Stimulated activated CD4-positive, alpha-beta T cell treated with anti-CD3 and anti-CD28 coated beads, Interleukin-12 subunit alpha, Interleukin-12 subunit beta, amount 100 ng/mL, for 4 hours (primary cell): ENCODE results near the gene KRTAP1-3.
"Not testable (repeated sequence)": the region's sequence is repeated elsewhere in the genome, so short reads cannot be mapped to it uniquely, and the experiment has no call there.

Source experiments
- DNase-seq: peaks from one replicate; pipeline ENCODE4 v3.0.0-alpha.2; 2020

KRTAP1-3 gene, protein sequence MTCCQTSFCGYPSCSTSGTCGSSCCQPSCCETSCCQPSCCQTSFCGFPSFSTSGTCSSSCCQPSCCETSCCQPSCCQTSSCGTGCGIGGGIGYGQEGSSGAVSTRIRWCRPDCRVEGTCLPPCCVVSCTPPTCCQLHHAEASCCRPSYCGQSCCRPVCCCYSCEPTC

DNA sequence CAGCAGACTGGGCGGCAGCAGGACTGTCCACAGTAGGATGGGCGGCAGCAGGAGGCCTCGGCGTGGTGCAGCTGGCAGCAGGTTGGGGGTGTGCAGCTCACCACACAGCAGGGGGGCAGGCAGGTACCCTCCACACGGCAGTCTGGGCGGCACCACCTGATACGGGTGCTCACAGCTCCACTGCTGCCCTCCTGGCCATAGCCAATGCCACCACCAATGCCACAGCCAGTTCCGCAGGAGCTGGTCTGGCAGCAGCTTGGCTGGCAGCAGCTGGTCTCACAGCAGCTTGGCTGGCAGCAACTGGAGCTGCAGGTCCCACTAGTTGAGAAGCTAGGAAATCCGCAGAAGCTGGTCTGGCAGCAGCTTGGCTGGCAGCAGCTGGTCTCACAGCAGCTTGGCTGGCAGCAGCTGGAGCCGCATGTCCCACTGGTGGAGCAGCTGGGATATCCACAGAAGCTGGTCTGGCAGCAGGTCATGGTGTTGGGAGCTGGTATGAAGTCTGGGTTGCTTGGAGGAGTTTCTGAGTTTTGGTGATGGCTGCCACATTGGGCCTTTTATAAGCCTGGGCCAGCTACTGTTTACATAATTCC is at the start of gene KRTAP1-3:
Gene KRTAP1-3 (minus strand): TSS at position 529 of the 590 bp plus-strand sequence. CDS start 53 bp downstream, at position 476.
- not testable (repeated sequence) for DNase-seq

DNA sequence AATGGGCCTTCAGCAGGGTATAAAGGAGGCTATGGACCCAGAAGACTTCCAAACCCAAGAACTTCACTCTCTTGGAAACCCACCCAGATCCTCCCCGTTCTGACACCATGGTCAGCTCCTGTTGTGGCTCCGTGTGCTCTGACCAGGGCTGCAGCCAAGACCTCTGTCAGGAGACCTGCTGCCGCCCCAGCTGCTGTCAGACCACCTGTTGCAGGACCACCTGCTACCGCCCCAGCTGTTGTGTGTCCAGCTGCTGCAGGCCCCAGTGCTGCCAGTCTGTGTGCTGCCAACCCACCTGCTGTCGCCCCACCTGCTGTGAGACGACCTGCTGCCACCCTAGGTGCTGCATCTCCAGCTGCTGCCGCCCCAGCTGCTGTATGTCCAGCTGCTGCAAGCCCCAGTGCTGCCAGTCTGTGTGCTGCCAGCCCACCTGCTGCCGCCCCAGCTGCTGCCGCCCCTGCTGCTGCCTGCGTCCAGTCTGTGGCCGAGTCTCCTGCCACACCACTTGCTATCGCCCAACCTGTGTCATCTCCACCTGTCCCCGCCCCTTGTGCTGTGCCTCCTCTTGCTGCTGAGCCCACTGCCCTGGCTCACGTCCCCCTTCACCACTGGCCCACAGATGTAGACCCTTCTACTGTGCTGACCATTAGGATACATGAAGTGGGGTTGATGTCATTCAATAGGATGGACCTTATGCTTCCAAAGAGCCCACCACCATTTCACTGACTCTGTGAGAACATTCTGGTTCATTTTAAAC is 49.6 kb upstream of the KRTAP1-3 start, which contains the start of gene KRTAP4-7:
Gene KRTAP4-7 (plus strand): TSS at position 51 of the 757 bp plus-strand sequence. CDS start 57 bp downstream, at position 108.
- DNase-seq: not testable (repeated sequence)

DNA sequence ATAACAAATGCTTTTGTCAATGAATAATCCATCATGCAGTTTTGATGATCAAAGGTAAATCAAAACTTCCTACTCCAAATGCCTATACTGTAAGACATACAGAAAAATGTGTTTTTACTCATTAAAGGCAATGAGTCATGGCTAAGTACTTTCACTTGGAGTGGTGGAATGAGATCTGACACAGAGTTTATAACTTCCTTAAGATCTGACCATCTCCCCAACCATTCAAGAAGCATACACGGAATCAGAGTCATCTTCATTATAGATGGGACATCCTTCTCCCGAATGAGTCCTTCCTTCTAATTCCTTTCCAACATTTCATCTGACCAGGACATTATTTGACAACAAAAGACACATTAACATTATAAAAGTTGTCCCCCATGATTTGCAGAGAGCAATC is 48.8 kb upstream of the KRTAP1-3 start:
- not testable (repeated sequence) for DNase-seq

DNA sequence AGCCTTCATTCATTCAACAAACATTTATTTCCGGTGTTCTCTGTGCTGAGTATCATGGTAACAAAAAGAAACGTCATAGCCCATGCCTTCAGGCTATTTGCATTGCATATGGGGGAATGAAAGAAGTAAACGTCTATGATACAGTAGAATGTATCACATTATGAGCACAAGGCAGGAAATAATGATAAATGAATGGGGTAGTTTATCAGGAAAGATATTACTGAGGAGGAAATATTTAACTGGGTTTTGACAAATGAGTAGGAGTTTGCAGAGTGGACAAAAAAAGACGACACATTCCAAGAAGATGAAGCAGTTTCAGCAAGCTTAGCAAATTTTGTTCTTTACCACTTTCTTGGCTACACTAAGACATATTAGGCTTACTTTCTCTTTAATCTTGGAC is 48.0 kb upstream of the KRTAP1-3 start:
- no peak for DNase-seq

DNA sequence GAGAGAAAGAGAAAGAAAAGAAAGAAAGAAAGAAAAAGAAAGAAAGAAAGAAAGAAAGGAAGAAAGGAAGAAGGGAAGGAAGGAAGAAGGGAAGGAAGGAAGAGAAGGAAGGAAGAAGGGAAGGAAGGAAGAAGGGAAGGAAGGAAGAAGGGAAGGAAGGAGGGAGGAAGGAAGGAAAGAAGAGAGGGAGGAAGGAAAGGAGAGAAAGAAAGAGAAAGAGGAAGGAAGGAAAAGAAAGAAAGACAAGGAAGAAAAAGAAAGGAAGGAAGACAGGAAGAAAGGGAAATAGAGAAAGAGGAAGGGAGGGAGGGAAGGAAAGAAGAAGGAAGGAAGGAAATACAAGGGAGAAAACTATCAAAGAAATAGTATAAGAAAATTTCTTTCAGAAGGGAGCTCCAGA is 42.1 kb upstream of the KRTAP1-3 start:
- DNase-seq: no peak

DNA sequence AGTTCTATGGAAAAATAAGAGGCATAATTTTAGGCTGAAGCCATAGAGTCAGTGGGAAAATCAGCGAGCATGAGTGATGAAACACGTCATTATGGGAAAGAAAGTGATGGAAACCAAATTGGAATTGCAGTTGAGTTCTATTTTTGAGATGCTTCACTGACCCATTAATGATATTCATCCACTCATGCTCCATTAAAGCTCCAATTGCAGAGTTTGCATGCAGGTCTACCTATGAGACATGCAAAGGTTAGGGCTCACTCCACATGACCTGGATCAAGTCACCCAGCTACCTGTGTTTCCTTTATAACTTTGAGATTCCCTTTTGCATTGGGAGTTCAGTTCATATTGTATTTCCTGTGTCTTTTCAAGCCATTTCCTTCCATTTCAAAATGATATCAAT is 39.0 kb upstream of the KRTAP1-3 start:
- no peak for DNase-seq

DNA sequence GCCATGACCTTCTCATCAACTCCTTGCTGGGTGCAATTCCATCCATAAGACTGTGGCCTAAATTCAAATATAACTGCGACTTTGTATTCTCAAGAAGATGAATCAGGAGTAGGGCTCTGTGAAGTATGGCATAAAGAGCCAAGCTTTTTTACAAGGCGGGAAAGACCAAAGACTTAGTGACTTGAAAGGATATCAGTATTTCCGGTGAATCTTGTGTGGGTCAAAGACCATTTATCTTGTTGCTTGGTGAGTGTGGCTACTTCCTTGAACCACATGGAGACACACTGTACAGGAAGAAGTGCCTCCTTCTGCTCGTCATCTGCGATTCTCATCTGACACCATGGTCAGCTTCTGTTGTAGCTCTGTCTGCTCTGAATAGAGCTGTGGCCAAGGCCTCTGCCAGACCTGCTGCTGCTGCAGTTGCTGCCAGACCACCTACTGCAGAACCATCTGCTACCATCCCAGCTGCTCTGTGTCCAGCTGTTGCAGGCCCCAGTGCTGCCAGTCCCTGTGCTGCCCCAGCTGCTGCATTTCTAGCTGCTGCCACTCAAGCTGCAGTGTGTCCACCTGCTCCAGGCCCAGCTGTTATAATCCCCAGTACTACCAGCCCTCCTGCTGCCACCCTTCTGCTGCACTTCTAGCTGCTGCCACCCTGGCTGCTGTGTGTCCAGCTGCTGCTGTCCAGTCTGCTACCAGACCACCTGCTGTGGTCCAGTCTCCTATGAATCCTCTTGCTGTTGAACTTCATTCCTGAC is 37.1 kb upstream of the KRTAP1-3 start:
- DNase-seq: no peak

DNA sequence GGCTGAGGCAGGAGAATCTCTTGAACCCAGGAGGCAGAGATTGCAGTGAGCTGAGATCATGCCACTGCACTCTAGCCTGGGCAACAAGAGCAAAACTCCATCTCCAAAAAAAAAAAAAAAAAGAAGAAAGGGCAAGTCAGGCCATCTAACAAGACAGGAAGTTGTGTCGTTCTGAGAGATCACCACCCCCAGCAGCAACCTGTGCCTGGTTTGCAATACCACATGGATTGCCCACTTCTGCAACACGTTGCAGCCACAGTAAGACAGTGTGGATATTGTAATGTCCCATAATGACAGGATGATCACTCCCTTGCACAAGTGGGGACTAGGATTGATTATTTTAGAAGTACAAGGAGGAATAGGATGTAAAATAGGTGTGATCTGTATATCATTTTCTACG is 34.4 kb upstream of the KRTAP1-3 start:
- no peak for DNase-seq

DNA sequence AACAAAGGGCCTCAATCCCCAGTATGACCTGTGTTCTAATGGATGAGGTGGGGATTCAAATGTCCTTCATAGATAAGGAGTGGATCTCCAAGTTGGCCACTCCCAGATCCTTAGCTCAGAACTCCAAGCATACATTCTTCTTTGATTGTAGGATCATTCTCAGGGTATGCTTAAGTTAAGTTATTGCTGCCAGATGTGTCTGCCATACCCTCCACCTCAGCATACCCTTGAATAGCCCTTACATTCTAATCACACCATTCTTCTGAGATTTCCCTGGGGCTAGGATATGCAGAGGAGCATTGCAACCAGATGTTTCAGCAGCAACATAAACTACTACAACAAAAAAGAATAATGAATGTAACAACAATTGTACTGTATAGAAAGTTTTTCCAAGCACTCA is 32.6 kb upstream of the KRTAP1-3 start:
- no peak for DNase-seq

DNA sequence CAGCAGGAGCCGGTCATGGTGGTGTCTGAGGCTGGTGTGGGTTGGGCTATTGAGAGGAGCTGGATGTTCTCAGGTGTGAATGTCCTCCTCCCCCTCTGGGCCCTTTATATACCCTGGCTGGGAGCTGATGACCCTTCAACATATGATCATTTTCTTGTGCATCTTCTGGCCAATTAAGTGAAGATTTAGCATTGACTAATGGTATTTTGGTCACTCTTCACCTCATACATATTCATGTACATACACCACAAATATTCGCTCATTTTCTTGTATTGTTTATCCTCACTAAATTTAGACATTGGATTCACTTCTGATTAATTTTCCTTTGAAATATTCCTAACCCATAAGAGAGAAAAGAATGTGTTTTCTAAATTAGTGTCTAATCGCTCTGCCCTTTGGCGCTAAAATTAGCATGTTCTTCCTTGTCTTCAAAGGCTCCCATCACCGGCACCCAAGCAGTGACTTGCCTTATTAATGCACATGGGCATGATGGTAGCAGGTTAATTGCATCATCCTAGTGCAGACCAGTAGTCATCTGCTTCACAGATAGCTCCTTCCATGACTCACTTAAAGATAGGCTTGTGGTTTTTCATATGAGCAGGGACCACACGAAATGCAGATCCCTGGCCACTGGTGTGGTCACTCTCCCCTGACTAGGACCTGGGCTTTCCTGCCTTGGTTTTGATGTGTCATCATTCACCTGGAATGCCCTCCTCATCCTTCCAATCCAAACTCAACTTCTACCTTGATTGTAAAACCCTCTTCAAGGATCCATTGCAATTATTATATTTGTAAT is 31.4 kb upstream of the KRTAP1-3 start, which contains the start of gene KRTAP2-4:
Gene KRTAP2-4 (minus strand): TSS at position 51 of the 796 bp plus-strand sequence. CDS start 34 bp downstream, at position 17.
- DNase-seq: no peak

DNA sequence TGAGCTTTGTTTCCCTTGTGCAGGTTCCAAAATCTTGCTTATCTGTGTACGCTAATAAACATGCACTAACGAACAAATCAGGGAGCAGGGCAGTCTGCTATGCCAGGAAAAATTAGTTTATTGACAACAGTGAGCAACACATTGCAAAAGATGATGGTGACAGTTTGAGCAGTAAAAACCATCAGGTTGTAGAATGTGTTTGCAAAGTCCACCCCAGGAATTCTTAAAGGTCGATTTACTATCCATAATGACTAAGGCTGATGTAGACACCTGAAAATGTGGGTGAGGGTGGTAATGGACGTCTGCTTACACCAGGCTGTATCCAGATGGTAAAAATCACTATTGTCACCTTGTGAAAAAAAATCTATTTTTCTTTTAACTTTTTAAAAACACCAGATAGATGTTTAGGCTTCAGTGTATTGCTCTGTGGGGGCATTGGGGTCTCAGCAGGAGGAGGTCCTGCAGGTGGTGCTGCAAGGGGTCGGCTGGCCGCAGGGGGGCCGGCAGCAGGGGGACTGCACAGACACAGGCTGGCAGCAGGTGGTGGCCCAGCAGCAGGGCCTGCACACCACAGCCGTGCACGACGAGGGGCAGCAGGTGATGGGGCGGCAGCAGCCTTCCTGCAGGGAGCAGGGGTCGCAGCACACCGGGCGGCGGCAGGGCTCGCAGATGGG is 30.5 kb upstream of the KRTAP1-3 start:
- not testable (repeated sequence) for DNase-seq

DNA sequence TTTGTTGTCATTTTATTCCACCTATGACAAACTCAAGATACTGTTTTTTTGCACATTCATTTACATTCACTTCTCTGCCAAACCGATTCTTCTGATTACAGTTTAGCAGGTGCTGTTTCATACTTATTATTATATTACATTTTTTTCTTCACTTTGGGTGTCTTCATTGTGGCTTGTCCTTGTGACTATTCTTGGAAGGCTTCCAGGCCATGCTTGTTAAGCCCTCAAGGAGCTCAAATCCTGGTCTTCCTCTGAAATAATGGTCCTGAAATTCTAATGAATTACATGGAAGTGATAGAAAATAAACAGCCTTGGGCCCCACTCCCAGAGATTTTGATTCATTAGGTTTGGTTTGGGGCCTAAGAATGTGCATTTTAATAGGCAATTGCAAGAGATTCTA is 29.6 kb upstream of the KRTAP1-3 start:
- no peak for DNase-seq

DNA sequence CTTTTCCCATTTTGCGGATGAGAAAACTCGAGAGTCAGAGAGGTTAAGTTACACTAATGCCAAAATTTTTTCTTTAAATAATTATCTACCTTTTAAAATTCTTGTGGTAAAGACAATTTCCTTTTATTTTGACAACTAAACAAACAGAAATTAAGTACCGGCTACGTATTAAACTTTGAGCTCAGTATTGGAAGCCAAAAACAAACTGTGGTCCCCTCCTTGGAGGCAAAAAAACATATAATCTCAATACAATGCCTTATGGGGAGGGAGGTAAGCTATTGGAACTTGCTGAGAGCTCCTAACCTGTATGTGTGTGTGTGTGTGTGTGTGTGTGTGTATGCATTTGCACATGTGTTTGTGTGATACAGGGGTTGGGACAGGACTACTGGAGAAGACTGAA is 28.8 kb upstream of the KRTAP1-3 start:
- DNase-seq: no peak

DNA sequence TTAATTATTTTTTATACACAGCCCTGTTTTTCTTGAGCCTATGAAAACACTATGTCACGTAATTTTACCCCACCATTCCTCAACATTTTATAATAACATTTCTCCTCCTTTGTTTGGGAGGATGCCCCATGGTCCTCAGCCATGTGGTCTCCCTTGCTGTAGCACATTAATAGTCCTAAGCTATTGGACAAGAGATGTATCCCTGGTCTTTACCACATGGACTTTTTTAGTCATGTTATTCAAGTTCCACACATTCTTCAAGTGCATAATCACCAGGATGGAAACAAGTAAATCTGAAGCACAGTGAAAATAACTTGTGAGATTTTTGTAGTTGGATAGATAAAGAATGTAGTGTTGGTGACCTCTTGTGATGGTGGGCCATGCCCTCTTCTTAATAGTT is 27.3 kb upstream of the KRTAP1-3 start:
- no peak for DNase-seq

DNA sequence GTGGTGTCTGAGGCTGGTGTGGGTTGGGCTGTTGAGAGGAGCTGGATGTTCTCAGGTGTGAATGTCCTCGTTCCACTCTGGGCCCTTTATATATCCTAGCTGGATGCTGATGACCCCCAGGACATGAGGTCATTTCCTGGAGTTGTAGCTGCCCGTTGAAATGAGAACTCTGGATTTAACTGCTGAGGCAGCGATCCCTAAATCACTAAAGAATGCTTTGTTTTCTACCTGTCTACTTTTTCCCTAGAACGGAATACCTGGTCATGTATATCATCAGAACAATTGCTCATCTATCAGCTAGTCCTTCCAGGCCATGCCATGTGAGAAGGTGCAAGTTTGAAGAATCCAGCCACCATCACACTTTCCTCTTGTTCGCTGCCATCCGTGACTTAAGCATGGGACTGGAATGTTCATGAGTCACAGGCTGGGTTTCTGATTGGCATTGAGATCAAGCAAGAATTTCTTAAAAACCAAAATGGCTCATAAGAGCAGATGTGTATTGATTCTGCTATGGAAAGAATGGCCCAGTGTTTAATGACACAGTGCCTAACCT is 25.5 kb upstream of the KRTAP1-3 start, which contains the start of gene KRTAP2-3:
Gene KRTAP2-3 (minus strand): TSS at position 63 of the 553 bp plus-strand sequence. CDS start 64 bp downstream, outside the sequence.
- no peak for DNase-seq

DNA sequence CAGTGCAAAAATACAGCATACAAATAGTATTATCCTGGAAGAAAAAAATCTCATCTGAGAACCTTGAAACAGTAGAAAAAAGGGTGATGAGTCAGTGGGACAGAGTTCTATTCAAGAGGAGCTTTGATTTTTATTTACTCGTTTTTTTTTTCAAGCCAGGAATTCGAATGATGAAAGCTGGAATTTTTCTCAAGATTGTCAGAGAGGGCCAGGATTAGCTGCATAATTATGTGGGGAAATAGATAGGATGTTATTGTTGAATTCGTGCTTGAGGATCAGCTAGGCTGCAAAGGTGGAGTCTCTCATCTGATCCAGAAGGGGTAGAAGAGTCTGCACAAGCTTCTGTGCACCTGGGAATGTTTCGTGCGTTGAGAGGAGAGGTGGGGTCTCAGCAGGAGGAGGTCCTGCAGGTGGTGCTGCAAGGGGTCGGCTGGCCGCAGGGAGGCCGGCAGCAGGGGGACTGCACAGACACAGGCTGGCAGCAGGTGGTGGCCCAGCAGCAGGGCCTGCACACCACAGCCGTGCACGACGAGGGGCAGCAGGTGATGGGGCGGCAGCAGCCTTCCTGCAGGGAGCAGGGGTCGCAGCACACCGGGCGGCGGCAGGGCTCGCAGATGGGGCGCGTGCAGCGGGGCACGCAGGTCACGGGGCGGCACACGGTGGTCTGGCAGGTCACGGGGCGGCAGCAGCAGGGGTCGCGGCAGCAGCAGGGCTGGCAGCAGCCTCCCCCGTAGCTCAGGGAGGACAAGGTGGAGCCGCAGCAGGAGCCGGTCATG is 24.8 kb upstream of the KRTAP1-3 start:
- DNase-seq: not testable (repeated sequence)

DNA sequence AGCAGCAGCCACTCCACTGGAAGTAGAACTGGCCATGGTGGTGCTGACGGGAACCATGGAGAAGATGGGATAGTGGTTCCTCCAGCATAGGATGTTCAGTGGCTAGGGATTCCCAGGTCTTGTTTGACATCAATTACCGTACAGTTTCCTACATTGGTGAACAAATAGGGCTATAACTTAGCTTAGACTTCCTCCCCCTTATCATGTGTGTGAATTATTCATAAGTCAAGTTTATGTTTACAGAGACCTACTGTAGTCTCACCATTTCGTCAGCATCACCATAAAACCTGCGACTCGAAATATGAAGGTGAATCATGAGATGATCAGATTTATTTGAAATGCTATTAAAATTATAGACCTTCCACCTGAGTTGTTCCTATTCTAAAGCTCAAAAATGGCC is 24.1 kb upstream of the KRTAP1-3 start:
- no peak for DNase-seq

DNA sequence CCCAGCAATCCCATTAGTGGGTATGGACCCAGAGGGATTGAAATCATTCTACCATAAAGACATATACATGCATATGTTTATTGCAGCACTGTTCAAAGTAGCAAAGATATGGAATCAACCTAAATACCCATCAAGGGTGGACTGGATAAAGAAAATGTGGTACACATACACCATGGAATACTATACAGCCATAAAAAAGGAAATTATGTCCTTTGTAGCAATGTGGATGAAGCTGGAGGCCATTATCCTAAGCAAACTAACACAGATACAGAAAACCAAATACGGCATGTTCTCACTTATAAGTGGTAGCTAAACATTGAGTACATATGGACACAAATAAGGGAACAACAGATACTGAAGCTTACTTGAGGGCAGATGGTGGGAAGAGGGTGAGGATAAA is 22.9 kb upstream of the KRTAP1-3 start:
- no peak for DNase-seq

DNA sequence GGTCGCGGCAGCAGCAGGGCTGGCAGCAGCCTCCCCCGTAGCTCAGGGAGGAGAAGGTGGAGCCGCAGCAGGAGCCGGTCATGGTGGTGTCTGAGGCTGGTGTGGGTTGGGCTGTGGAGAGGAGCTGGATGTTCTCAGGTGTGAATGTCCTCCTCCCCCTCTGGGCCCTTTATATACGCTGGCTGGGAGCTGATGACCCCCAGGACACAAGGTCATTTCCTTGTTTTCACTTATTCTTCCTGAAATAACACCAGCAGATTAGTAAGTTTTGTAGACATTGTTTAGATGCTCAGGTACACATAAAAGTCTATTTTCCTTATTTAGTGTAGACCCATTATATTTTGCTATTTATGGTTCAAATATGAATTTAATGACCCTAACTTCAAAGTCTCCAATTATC is 20.5 kb upstream of the KRTAP1-3 start, which contains the start of gene KRTAP2-2:
Gene KRTAP2-2 (minus strand): TSS at position 101 of the 400 bp plus-strand sequence. CDS start 19 bp downstream, at position 82.
- not testable (repeated sequence) for DNase-seq

DNA sequence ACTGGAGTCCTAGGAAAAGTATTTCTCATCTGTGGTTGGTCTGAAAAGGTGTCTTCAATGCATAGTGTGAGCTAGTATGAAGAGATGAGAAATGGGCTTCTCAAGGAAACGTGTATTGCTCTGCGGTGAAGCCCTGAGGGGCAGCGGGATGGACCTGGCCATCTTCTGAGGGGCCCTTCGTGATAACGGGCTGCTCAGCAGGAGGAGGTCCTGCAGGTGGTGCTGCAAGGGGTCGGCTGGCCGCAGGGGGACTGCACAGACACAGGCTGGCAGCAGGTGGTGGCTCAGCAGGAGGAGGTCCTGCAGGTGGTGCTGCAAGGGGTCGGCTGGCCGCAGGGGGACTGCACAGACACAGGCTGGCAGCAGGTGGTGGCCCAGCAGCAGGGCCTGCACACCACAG is 19.9 kb upstream of the KRTAP1-3 start:
- not testable (repeated sequence) for DNase-seq
